Measurements from ENCODE around the gene RAPGEF5.

- no peak for TF ChIP-seq POLR2A (IDR thresholded peaks at IDR 0.05)
- TF ChIP-seq, protein P1, sequence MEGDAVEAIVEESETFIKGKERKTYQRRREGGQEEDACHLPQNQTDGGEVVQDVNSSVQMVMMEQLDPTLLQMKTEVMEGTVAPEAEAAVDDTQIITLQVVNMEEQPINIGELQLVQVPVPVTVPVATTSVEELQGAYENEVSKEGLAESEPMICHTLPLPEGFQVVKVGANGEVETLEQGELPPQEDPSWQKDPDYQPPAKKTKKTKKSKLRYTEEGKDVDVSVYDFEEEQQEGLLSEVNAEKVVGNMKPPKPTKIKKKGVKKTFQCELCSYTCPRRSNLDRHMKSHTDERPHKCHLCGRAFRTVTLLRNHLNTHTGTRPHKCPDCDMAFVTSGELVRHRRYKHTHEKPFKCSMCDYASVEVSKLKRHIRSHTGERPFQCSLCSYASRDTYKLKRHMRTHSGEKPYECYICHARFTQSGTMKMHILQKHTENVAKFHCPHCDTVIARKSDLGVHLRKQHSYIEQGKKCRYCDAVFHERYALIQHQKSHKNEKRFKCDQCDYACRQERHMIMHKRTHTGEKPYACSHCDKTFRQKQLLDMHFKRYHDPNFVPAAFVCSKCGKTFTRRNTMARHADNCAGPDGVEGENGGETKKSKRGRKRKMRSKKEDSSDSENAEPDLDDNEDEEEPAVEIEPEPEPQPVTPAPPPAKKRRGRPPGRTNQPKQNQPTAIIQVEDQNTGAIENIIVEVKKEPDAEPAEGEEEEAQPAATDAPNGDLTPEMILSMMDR (IDR thresholded peaks at IDR 0.05), result no peak
Observed at GRCh38 chr7:22300839-22301238, 56.1 kb downstream of the RAPGEF5 start.
